Osteocyte (in vitro differentiated cells): ENCODE measurements around the gene LIPA. TPM values are rescaled to one million over a fixed set of nuclear protein-coding genes. Genes with fewer than 3 reads are reported as not detected.
A peak's percentile ranks its signal among the peaks of the same experiment; 100 is the strongest.
"Not testable (repeated sequence)": the region's sequence is repeated elsewhere in the genome, so short reads cannot be mapped to it uniquely, and the experiment has no call there.

Experiments
- DNase-seq: peaks from one replicate; pipeline ENCODE4 v3.0.0; 2021; ENCODE audit warnings: mixed read lengths; ENCODE audit not compliant: unreplicated experiment; ENCODE audit errors: extremely low spot score
- H3K27ac Mint-ChIP-seq: one replicate; pipeline ENCODE4 v1.8.0; 2021; ENCODE audit warnings: mild to moderate bottlenecking, mixed read lengths; ENCODE audit not compliant: unreplicated experiment
- H3K27me3 Mint-ChIP-seq: one replicate; pipeline ENCODE4 v1.8.0; 2021; ENCODE audit warnings: mixed read lengths; ENCODE audit not compliant: unreplicated experiment
- H3K36me3 Mint-ChIP-seq: one replicate; pipeline ENCODE4 v1.8.0; 2021; ENCODE audit warnings: mixed read lengths; ENCODE audit not compliant: unreplicated experiment
- H3K4me1 Mint-ChIP-seq: one replicate; pipeline ENCODE4 v1.8.0; 2021; ENCODE audit warnings: mixed read lengths; ENCODE audit not compliant: unreplicated experiment
- H3K4me3 Mint-ChIP-seq: one replicate; pipeline ENCODE4 v1.8.0; 2021; ENCODE audit warnings: mild to moderate bottlenecking, moderate library complexity, mixed read lengths; ENCODE audit not compliant: unreplicated experiment
- H3K9me3 Mint-ChIP-seq: one replicate; pipeline ENCODE4 v1.8.0; 2021; ENCODE audit warnings: mixed read lengths; ENCODE audit not compliant: unreplicated experiment
- total RNA-seq: library from RNA; stranded (reverse); gene quantifications from 2 replicates; pipeline ENCODE4 v1.2.1, GENCODE V29; 2021
- TF ChIP-seq, protein P1 (sequence below): fragments of 200-600 bp; sonication (generic); IDR thresholded peaks from 2 replicates; pipeline ENCODE4 v1.5.0; 2021; ENCODE audit warnings: antibody characterized with exemption, mild to moderate bottlenecking, moderate library complexity

The LIPA gene
- total RNA-seq, 1 donor from 2014 or later: 36.9 TPM

DNA sequence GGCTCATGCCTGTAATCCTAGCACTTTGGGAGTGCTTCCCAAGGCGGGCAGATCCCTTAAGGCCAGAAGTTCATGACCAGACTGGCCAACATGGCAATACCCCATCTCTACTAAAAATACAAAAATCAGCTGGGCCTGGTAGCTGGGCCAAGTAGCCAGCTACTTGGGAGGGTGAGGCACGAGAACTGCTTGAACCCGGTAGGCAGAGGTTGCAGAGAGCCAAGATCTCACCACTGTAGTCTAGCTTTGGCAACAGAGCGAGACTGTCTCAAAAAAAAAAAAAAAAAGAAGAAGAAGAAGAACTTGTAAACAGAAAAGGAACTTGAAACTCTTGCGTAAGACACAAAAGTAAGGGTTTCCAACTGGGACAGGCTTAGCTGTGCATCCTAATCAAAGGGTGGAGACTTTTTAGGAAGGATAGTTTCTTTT is 44.7 kb upstream of the LIPA start:
- Mint-ChIP-seq H3K27ac (peak overlapping the region; percentile 82), H3K9me3 (peaks cover 6% of the 10 kb centered on the region), H3K36me3 (no peaks in the 10 kb centered on the region)

DNA sequence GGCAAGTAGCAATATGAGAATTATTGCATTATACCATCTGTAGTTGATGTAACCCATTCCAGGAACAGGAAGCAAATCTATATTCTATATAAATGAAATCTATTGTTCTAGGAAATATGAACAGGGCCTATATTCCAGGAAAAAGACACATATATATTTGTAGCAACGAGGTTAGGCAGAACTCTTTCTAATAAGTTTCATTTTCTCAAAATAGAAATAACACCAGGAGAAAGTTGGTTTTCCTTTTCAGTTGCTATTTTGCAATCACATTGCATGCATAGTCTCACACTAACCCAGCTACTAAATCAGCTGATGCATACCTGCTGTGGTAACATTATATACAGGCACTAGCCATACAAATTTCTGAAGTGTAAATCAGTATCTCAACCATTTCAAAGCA is 44.0 kb upstream of the LIPA start:
- Mint-ChIP-seq H3K27me3 (no peaks in the 10 kb centered on the region), H3K36me3 (no peaks in the 10 kb centered on the region), H3K27ac (peak overlapping the region; percentile 82), H3K4me3 (no peak overlapping the region), H3K9me3 (peaks cover 6% of the 10 kb centered on the region), H3K4me1 (peaks cover 23% of the 10 kb centered on the region)
- DNase-seq: no peak
- TF ChIP-seq, protein P1, sequence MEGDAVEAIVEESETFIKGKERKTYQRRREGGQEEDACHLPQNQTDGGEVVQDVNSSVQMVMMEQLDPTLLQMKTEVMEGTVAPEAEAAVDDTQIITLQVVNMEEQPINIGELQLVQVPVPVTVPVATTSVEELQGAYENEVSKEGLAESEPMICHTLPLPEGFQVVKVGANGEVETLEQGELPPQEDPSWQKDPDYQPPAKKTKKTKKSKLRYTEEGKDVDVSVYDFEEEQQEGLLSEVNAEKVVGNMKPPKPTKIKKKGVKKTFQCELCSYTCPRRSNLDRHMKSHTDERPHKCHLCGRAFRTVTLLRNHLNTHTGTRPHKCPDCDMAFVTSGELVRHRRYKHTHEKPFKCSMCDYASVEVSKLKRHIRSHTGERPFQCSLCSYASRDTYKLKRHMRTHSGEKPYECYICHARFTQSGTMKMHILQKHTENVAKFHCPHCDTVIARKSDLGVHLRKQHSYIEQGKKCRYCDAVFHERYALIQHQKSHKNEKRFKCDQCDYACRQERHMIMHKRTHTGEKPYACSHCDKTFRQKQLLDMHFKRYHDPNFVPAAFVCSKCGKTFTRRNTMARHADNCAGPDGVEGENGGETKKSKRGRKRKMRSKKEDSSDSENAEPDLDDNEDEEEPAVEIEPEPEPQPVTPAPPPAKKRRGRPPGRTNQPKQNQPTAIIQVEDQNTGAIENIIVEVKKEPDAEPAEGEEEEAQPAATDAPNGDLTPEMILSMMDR: no peak

More for the DNA sequence above, 44.7 kb upstream of the LIPA start:
- peaks cover 28% of the 10 kb centered on the region for H3K4me1 Mint-ChIP-seq
- H3K27me3 Mint-ChIP-seq: no peaks in the 10 kb centered on the region
- TF ChIP-seq, protein P1: no peak
- DNase-seq: no peak
- H3K4me3 Mint-ChIP-seq: no peak overlapping the region

DNA sequence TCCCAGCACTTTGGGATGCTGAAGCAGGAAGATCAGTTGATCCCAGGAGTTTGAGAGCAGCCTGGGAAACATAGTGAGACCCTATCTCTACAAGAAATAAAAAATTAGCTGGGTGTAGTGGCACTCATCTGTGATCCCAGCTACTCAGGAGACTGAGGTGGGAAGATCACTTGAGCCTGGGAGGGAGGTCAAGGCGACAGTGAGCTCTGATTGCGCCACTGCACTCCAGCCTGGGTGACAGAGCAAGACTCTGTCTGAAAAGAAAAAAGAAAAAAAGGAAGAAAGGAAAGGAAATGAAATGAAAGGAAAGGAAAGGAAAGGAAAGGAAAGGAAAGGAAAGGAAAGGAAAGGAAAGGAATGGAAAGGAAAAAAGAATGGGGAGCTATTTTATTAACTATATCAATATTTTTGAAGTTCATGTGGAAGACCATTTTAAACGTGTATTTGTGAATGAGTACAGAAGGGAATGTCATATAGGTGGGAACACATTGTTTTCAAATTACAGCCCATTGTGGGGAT is 43.2 kb upstream of the LIPA start:
- Mint-ChIP-seq H3K27ac (peak overlapping the region; percentile 56), H3K4me3 (no peak overlapping the region), H3K36me3 (no peaks in the 10 kb centered on the region), H3K4me1 (peaks cover 21% of the 10 kb centered on the region), H3K9me3 (peaks cover 6% of the 10 kb centered on the region), H3K27me3 (no peaks in the 10 kb centered on the region)
- TF ChIP-seq, protein P1: no peak
- no peak for DNase-seq

DNA sequence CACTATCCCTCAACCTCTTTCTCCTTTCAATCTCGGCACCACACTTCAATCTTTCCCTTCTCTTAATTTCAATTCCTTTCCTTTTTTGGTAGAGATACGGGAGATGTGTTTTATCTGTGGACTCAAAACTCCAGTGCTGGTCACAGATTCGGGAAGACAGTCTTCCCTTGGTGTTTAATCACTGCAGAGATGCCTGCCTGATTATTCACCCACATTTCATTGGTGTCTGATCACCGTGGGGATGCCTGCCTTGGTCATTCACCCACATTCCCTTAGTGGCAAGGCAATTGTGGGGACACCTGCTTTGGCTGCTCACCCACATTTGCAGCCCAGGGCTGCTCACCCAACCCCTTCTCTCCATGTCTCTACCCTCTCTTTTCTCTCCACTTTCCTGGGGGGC is 33.7 kb upstream of the LIPA start:
- not testable (repeated sequence) for DNase-seq, H3K27me3 Mint-ChIP-seq, H3K36me3 Mint-ChIP-seq, H3K4me3 Mint-ChIP-seq, H3K9me3 Mint-ChIP-seq
- Mint-ChIP-seq H3K27ac (peak overlapping the region; percentile 70), H3K4me1 (peaks cover 57% of the 10 kb centered on the region)

DNA sequence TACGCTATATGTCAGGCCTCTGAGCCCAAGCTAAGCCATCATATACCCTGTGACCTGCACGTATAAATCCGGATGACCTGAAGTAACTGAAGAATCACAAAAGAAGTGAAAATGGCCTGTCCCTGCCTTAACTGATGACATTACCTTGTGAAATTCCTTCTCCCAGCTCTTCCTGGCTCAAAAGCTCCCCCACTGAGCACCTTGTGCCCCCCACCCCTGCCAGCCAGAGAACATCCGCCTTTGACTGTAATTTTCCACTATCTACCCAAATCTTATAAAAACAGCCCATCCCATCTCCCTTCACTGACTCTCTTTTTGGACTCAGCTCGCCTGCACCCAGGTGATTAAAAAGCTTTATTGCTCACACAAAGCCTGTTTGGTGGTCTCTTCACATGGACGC is 33.1 kb upstream of the LIPA start:
- not testable (repeated sequence) for H3K9me3 Mint-ChIP-seq, DNase-seq, H3K4me3 Mint-ChIP-seq, H3K36me3 Mint-ChIP-seq, H3K27me3 Mint-ChIP-seq
- Mint-ChIP-seq H3K4me1 (peaks cover 61% of the 10 kb centered on the region), H3K27ac (peak overlapping the region; percentile 70)

DNA sequence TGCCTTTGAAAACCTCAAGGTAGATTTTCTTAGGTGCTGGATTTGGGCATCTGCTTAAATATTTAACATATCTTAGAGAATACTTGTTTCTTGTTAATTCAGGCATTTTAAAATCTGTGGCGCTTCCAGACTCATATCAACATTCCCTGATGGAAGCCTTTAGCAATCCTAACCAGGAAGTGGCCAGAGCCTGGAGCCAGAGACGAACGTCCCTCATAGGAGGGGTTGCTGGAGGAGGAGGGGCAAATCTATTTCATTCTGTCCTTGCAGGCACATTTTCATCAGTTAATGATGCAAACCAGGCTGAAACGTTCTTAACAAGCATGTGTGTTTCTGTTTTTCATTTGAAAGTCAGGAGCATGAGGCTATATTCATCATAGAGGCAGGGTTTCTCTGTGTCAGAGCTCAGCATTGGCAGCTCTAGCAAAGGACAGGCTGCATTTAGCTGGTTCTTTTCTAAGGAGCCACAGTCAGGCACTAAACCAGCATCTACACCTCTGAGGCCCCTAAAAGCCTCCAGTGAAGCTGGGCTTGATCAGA is 32.4 kb upstream of the LIPA start:
- Mint-ChIP-seq H3K27me3 (no peaks in the 10 kb centered on the region), H3K9me3 (peaks cover 5% of the 10 kb centered on the region), H3K36me3 (no peaks in the 10 kb centered on the region), H3K4me1 (peaks cover 68% of the 10 kb centered on the region), H3K4me3 (peak overlapping the region; percentile 33), H3K27ac (peak overlapping the region; percentile 88)
- no peak for DNase-seq
- TF ChIP-seq, protein P1: no peak
